ENCODE measurements around the gene KCNT1.

KCNT1 gene

GRCh38 chr9:135770771-135771170 is 68.8 kb downstream of the KCNT1 start:
- no peak overlapping the region for H3K4me3 ChIP-seq (ENCODE audit: low read length)
- H3K9me3 ChIP-seq (ENCODE audit: control insufficient read depth, low read length): peaks cover 10% of the 10 kb centered on the region
- no peaks in the 10 kb centered on the region for H3K4me1 ChIP-seq (ENCODE audit: control insufficient read depth, insufficient read depth, low read length)
- DNase-seq (ENCODE audit: low read depth): no peak
- H3K9ac ChIP-seq (ENCODE audit: low read length): no peak overlapping the region
- H3K27me3 ChIP-seq (replicated peaks; ENCODE audit: control insufficient read depth, insufficient read depth, low read length): peaks cover 13% of the 10 kb centered on the region
- no peaks in the 10 kb centered on the region for H3K36me3 ChIP-seq (ENCODE audit: control insufficient read depth, insufficient read depth, low read length, severe bottlenecking)

GRCh38 chr9:135771401-135772051 is 69.5 kb downstream of the KCNT1 start:
- DNase-seq (ENCODE audit: low read depth): no peak
- Histone ChIP-seq H3K4me3 (ENCODE audit: low read length) (no peak overlapping the region), H3K9me3 (ENCODE audit: control insufficient read depth, low read length) (peaks cover 5% of the 10 kb centered on the region), H3K27me3 (replicated peaks; ENCODE audit: control insufficient read depth, insufficient read depth, low read length) (peaks cover 17% of the 10 kb centered on the region), H3K36me3 (ENCODE audit: control insufficient read depth, insufficient read depth, low read length, severe bottlenecking) (no peaks in the 10 kb centered on the region), H3K4me1 (ENCODE audit: control insufficient read depth, insufficient read depth, low read length) (no peaks in the 10 kb centered on the region), H3K9ac (ENCODE audit: low read length) (no peak overlapping the region)

GRCh38 chr9:135772056-135772646 is 70.2 kb downstream of the KCNT1 start:
- no peaks in the 10 kb centered on the region for H3K4me1 ChIP-seq (ENCODE audit: control insufficient read depth, insufficient read depth, low read length)

DNA sequence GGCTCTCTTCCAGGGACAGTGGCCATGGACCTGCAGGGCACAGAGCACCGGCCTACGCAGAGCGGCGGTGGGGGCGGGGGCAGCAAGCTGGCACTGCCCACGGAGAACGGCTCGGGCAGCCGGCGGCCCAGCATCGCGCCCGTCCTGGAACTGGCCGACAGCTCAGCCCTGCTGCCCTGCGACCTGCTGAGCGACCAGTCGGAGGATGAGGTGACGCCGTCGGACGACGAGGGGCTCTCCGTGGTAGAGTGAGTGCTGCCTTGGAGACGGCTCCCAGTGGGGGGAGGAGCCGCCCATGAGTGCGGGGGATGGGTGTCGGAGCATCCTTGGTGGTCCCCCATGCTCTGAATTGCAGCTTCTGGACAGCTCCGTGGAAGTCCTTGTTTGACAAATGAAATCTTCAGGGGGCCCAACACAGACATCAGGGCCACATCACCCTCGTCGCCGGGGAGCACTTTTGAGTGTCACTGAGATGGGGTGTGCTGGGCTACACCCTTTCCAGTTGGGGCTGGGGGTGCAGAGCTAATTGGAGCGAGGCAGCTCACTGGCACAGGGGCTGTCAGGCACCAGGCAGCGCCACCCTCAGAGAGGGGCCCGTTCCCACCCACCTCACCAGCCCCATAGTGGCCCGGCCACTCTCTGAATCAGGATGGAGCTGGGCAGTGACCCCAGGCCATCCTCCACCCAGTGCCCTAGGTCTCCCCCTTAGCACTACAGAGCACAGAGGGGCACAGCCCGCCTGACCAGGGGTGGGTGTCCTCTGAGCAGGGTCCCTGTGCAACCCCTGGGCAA is 70.9 kb downstream of the KCNT1 start:
- Histone ChIP-seq H3K9ac (ENCODE audit: low read length) (no peak overlapping the region), H3K27me3 (replicated peaks; ENCODE audit: control insufficient read depth, insufficient read depth, low read length) (peaks cover 17% of the 10 kb centered on the region), H3K36me3 (ENCODE audit: control insufficient read depth, insufficient read depth, low read length, severe bottlenecking) (no peaks in the 10 kb centered on the region), H3K4me1 (ENCODE audit: control insufficient read depth, insufficient read depth, low read length) (no peaks in the 10 kb centered on the region), H3K4me3 (ENCODE audit: low read length) (no peak overlapping the region), H3K9me3 (ENCODE audit: control insufficient read depth, low read length) (no peaks in the 10 kb centered on the region)
- DNase-seq (ENCODE audit: low read depth): no peak

More at GRCh38 chr9:135772056-135772646, 70.2 kb downstream of the KCNT1 start:
- DNase-seq (ENCODE audit: low read depth): no peak
- Histone ChIP-seq H3K9me3 (ENCODE audit: control insufficient read depth, low read length) (no peaks in the 10 kb centered on the region), H3K4me3 (ENCODE audit: low read length) (no peak overlapping the region), H3K27me3 (replicated peaks; ENCODE audit: control insufficient read depth, insufficient read depth, low read length) (peaks cover 17% of the 10 kb centered on the region), H3K9ac (ENCODE audit: low read length) (no peak overlapping the region), H3K36me3 (ENCODE audit: control insufficient read depth, insufficient read depth, low read length, severe bottlenecking) (no peaks in the 10 kb centered on the region)

DNA sequence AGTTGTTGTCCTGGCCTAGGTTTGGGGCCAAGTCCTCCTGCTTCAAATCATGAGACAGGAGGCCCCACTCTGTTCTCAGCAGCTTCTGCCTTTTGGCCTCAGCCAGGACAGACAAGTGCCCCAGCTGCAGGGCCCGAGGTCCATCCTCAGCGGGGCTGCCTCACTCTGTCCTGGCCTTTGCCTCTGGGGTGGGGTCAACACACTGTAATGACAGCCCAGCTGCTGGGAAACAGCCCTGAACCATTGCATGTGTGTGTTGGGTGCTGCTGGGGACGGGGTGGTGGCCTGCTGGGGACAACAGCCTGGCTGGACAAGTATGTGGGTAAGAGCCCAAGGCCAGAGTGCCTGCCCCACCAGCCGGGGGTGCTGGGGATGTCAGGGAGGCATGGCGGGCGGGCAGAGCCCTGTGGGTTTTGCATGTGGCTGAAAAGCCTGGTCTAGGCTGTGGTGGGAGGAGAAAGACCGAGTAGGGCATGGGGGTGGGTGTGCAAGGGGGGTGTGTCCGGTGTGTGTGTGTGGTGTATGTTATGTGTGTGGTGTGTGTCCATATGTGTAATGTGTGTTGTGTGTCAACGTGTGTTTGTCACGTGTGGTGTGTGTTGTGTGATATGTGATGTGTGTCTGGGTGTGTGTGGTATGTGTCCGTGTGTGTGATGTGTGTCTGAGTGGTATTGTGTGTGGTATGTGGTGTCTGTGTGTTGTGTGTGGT is 71.7 kb downstream of the KCNT1 start:
- H3K4me3 ChIP-seq (ENCODE audit: low read length): no peak overlapping the region
- H3K4me1 ChIP-seq (ENCODE audit: control insufficient read depth, insufficient read depth, low read length): no peaks in the 10 kb centered on the region
- DNase-seq (ENCODE audit: low read depth): no peak
- no peaks in the 10 kb centered on the region for H3K9me3 ChIP-seq (ENCODE audit: control insufficient read depth, low read length)
- H3K9ac ChIP-seq (ENCODE audit: low read length): no peak overlapping the region
- H3K36me3 ChIP-seq (ENCODE audit: control insufficient read depth, insufficient read depth, low read length, severe bottlenecking): no peaks in the 10 kb centered on the region
- H3K27me3 ChIP-seq (replicated peaks; ENCODE audit: control insufficient read depth, insufficient read depth, low read length): peaks cover 17% of the 10 kb centered on the region

- Histone ChIP-seq H3K9ac (ENCODE audit: low read length) (no peak overlapping the region), H3K9me3 (ENCODE audit: control insufficient read depth, low read length) (no peaks in the 10 kb centered on the region), H3K4me1 (ENCODE audit: control insufficient read depth, insufficient read depth, low read length) (no peaks in the 10 kb centered on the region), H3K27me3 (replicated peaks; ENCODE audit: control insufficient read depth, insufficient read depth, low read length) (peaks cover 17% of the 10 kb centered on the region), H3K36me3 (ENCODE audit: control insufficient read depth, insufficient read depth, low read length, severe bottlenecking) (no peaks in the 10 kb centered on the region), H3K4me3 (ENCODE audit: low read length) (no peak overlapping the region)
- no peak for DNase-seq (ENCODE audit: low read depth)
Measured at GRCh38 chr9:135774239-135774747, 72.3 kb downstream of the KCNT1 start.

GRCh38 chr9:135774794-135775525 is 73.0 kb downstream of the KCNT1 start:
- Histone ChIP-seq H3K9me3 (ENCODE audit: control insufficient read depth, low read length) (no peaks in the 10 kb centered on the region), H3K36me3 (ENCODE audit: control insufficient read depth, insufficient read depth, low read length, severe bottlenecking) (no peaks in the 10 kb centered on the region), H3K9ac (ENCODE audit: low read length) (no peak overlapping the region), H3K27me3 (replicated peaks; ENCODE audit: control insufficient read depth, insufficient read depth, low read length) (peaks cover 19% of the 10 kb centered on the region), H3K4me1 (ENCODE audit: control insufficient read depth, insufficient read depth, low read length) (no peaks in the 10 kb centered on the region), H3K4me3 (ENCODE audit: low read length) (no peak overlapping the region)
- DNase-seq (ENCODE audit: low read depth): no peak

- H3K4me3 ChIP-seq (ENCODE audit: low read length): no peak overlapping the region
- no peak for DNase-seq (ENCODE audit: low read depth)
- no peaks in the 10 kb centered on the region for H3K4me1 ChIP-seq (ENCODE audit: control insufficient read depth, insufficient read depth, low read length)
- no peaks in the 10 kb centered on the region for H3K36me3 ChIP-seq (ENCODE audit: control insufficient read depth, insufficient read depth, low read length, severe bottlenecking)
- no peak overlapping the region for H3K9ac ChIP-seq (ENCODE audit: low read length)
- no peaks in the 10 kb centered on the region for H3K9me3 ChIP-seq (ENCODE audit: control insufficient read depth, low read length)
- H3K27me3 ChIP-seq (replicated peaks; ENCODE audit: control insufficient read depth, insufficient read depth, low read length): peaks cover 23% of the 10 kb centered on the region
Measured at GRCh38 chr9:135775911-135776310, 73.9 kb downstream of the KCNT1 start.

- Histone ChIP-seq H3K9ac (ENCODE audit: low read length) (no peak overlapping the region), H3K36me3 (ENCODE audit: control insufficient read depth, insufficient read depth, low read length, severe bottlenecking) (no peaks in the 10 kb centered on the region), H3K4me1 (ENCODE audit: control insufficient read depth, insufficient read depth, low read length) (no peaks in the 10 kb centered on the region), H3K4me3 (ENCODE audit: low read length) (no peak overlapping the region), H3K27me3 (replicated peaks; ENCODE audit: control insufficient read depth, insufficient read depth, low read length) (peaks cover 23% of the 10 kb centered on the region), H3K9me3 (ENCODE audit: control insufficient read depth, low read length) (no peaks in the 10 kb centered on the region)
- DNase-seq (ENCODE audit: low read depth): no peak
Measured at GRCh38 chr9:135776893-135777622, 75.1 kb downstream of the KCNT1 start.

GRCh38 chr9:135777623-135778177 is 75.7 kb downstream of the KCNT1 start:
- no peaks in the 10 kb centered on the region for H3K4me1 ChIP-seq (ENCODE audit: control insufficient read depth, insufficient read depth, low read length)

More at GRCh38 chr9:135777623-135778177, 75.7 kb downstream of the KCNT1 start:
- no peak overlapping the region for H3K9ac ChIP-seq (ENCODE audit: low read length)
- no peak for DNase-seq (ENCODE audit: low read depth)
- H3K9me3 ChIP-seq (ENCODE audit: control insufficient read depth, low read length): no peaks in the 10 kb centered on the region
- no peaks in the 10 kb centered on the region for H3K36me3 ChIP-seq (ENCODE audit: control insufficient read depth, insufficient read depth, low read length, severe bottlenecking)
- peaks cover 29% of the 10 kb centered on the region for H3K27me3 ChIP-seq (replicated peaks; ENCODE audit: control insufficient read depth, insufficient read depth, low read length)
- H3K4me3 ChIP-seq (ENCODE audit: low read length): no peak overlapping the region
